Measurements from ENCODE around the gene KIF1A. TPM values are rescaled to one million over a fixed set of nuclear protein-coding genes. Genes with fewer than 3 reads are reported as not detected.

Gene KIF1A
- total RNA-seq, 2 experiments from 2014 or later = 9.0 to 10.2 TPM

- CTCF ChIA-PET = no interaction called here
- H3K27me3 Mint-ChIP-seq = peaks cover 36% of the 10 kb centered on the region
- DNase-seq (no peak), ATAC-seq (no peak)
- POLR2A ChIA-PET = interaction anchor here (1.0 kb wide), 1 partner anchor 11 kb away, joined by 4 read pairs; no protein-coding TSS in a partner anchor
- H3K27ac Mint-ChIP-seq = no peak overlapping the region
- H3K4me3 Mint-ChIP-seq = peak overlapping the region; percentile 38
- no peak for TF ChIP-seq CTCF (IDR thresholded peaks at IDR 0.05)
- intact Hi-C loops (cut with micrococcal nuclease) = no loop called here
- peaks cover 3% of the 10 kb centered on the region for H3K9me3 Mint-ChIP-seq
- H3K36me3 Mint-ChIP-seq (ENCODE audit: low read depth) = no peaks in the 10 kb centered on the region
- H3K4me1 Mint-ChIP-seq (ENCODE audit: low read depth) = peaks cover 12% of the 10 kb centered on the region
Observed at GRCh38 chr2:240818293-240819125, 1.5 kb downstream of the KIF1A start.

GRCh38 chr2:240817496-240818292, 2.3 kb downstream of the KIF1A start:
- peaks cover 12% of the 10 kb centered on the region for H3K4me1 Mint-ChIP-seq (ENCODE audit: low read depth)
- no peaks in the 10 kb centered on the region for H3K36me3 Mint-ChIP-seq (ENCODE audit: low read depth)
- H3K4me3 Mint-ChIP-seq = no peak overlapping the region
- intact Hi-C loops (cut with micrococcal nuclease) = no loop called here
- TF ChIP-seq CTCF (IDR thresholded peaks at IDR 0.05) = no peak
- DNase-seq (no peak), ATAC-seq (no peak)
- ChIA-PET CTCF (interaction anchor here (1.1 kb wide), 1 partner anchor 304 kb away, joined by 3 read pairs; no protein-coding TSS in a partner anchor), POLR2A (interaction anchor here (1.0 kb wide), 1 partner anchor 12 kb away, joined by 4 read pairs; no protein-coding TSS in a partner anchor)
- H3K27ac Mint-ChIP-seq = no peak overlapping the region
- peaks cover 29% of the 10 kb centered on the region for H3K27me3 Mint-ChIP-seq
- peaks cover 3% of the 10 kb centered on the region for H3K9me3 Mint-ChIP-seq

- Mint-ChIP-seq H3K9me3 (peaks cover 3% of the 10 kb centered on the region), H3K27ac (no peak overlapping the region), H3K27me3 (peaks cover 21% of the 10 kb centered on the region), H3K4me1 (ENCODE audit: low read depth) (peaks cover 10% of the 10 kb centered on the region), H3K4me3 (no peak overlapping the region), H3K36me3 (ENCODE audit: low read depth) (no peaks in the 10 kb centered on the region)
- no peak for TF ChIP-seq CTCF (IDR thresholded peaks at IDR 0.05)
- ATAC-seq = no peak
- CTCF ChIA-PET = interaction anchor here (1.1 kb wide), 1 partner anchor 303 kb away, joined by 3 read pairs; no protein-coding TSS in a partner anchor
- DNase-seq = no peak
- intact Hi-C loops (cut with micrococcal nuclease) = no loop called here
- POLR2A ChIA-PET = no interaction called here
Observed at GRCh38 chr2:240816584-240817495, 3.2 kb downstream of the KIF1A start.

- no peak overlapping the region for H3K27ac Mint-ChIP-seq
Observed at GRCh38 chr2:240815761-240816583, 4.0 kb downstream of the KIF1A start.

More at GRCh38 chr2:240815761-240816583, 4.0 kb downstream of the KIF1A start:
- ChIA-PET CTCF (no interaction called here), POLR2A (no interaction called here)
- intact Hi-C loops (cut with micrococcal nuclease) = no loop called here
- Mint-ChIP-seq H3K36me3 (ENCODE audit: low read depth) (no peaks in the 10 kb centered on the region), H3K4me3 (no peak overlapping the region), H3K9me3 (peaks cover 3% of the 10 kb centered on the region), H3K4me1 (ENCODE audit: low read depth) (peaks cover 4% of the 10 kb centered on the region), H3K27me3 (peaks cover 14% of the 10 kb centered on the region)
- TF ChIP-seq CTCF (IDR thresholded peaks at IDR 0.05) = no peak
- no peak for ATAC-seq
- no peak for DNase-seq
